ENCODE results near the gene MT1F.
A peak's percentile ranks its signal among the peaks of the same experiment; 100 is the strongest.

The MT1F gene

GRCh38 chr16:56637814-56638750, 19.7 kb upstream of the MT1F start, which contains the start of gene MT1A:
Gene MT1A, plus strand, starts transcription at chr16:56638666. Its CDS starts 73 bp downstream, at chr16:56638739.
- no peak for TF ChIP-seq CTCF (IDR thresholded peaks at IDR 0.05; ENCODE audit: borderline replicate concordance, insufficient read depth, low read depth, low read length)
- no peak within 1 kb of the TSS for H3K4me3 ChIP-seq (ENCODE audit: low read depth, low read length)

- TF ChIP-seq CTCF (IDR thresholded peaks at IDR 0.05; ENCODE audit: borderline replicate concordance, insufficient read depth, low read depth, low read length), result no peak
- no peak overlapping the region for H3K4me3 ChIP-seq (ENCODE audit: low read depth, low read length)
Measured at GRCh38 chr16:56639045-56639444, 18.7 kb upstream of the MT1F start.

GRCh38 chr16:56640076-56640475, 17.7 kb upstream of the MT1F start:
- H3K4me3 ChIP-seq (ENCODE audit: low read depth, low read length), result no peak overlapping the region
- TF ChIP-seq CTCF (IDR thresholded peaks at IDR 0.05; ENCODE audit: borderline replicate concordance, insufficient read depth, low read depth, low read length), result no peak

- H3K4me3 ChIP-seq (ENCODE audit: low read depth, low read length), result no peak overlapping the region
- no peak for TF ChIP-seq CTCF (IDR thresholded peaks at IDR 0.05; ENCODE audit: borderline replicate concordance, insufficient read depth, low read depth, low read length)
Measured at GRCh38 chr16:56641166-56641565, 16.6 kb upstream of the MT1F start.

GRCh38 chr16:56643080-56643778, 14.5 kb upstream of the MT1F start:
- 0 out of 2 replicates have a peak, but pooled peaks have one; percentile 4 for TF ChIP-seq CTCF (IDR thresholded peaks at IDR 0.05; ENCODE audit: borderline replicate concordance, insufficient read depth, low read depth, low read length)
- no peak overlapping the region for H3K4me3 ChIP-seq (ENCODE audit: low read depth, low read length)

GRCh38 chr16:56643833-56644232, 13.9 kb upstream of the MT1F start:
- TF ChIP-seq CTCF (IDR thresholded peaks at IDR 0.05; ENCODE audit: borderline replicate concordance, insufficient read depth, low read depth, low read length), result no peak
- no peak overlapping the region for H3K4me3 ChIP-seq (ENCODE audit: low read depth, low read length)
